Measurements from ENCODE around the gene SLC5A8.

The SLC5A8 gene

DNA sequence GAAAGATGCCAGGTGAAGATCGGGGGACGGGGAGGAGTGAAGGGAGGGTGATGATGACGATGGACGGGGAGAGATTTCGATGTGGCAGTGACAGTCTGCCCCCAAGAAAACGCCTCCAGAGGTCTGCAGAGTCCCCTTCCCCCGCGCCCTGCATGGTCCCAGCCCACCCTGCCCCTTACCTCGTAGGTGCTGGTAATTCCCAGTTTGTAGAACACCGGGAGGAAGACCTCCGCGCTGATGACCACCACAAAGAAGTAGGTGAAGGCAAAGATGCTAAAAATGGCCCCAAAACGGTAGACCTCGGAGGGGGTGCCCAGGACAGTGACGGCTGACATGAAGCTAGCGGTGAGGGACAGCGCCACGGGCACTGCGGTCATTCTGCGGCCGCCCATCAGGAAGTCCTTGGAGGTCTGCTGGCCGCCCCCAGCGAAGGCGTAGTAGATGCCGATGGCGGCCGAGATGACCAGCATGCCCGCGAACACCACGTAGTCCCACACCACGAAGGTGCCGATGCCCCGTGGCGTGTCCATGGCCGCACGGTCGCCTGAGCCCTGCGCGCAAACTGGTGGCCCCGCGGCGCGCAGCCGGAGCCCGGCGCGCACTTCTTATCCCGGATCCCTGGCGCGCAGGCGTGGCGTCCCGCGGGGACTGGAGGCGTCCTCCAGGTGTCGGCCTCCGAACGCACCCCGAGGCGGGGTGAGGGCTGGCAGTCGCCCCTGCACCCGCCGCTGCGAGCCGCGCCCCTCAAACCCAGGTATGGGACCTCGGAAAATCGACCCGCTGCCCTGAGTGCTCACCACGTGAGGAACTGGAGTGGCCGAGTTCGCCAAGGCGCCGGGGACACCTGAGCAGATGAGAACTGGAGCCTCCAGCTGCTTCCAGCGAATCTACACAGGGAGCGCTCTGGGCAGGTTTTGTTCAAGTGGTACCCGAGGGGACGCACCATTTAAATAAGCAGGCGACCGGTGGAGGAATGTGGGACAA, at the start of gene SLC5A8:
SLC5A8 (minus strand) TSS at position 920 of the 984 bp plus-strand sequence; CDS start at position 530, 390 bp downstream.
- DNase-seq (ENCODE audit: low spot score), result no peak

DNA sequence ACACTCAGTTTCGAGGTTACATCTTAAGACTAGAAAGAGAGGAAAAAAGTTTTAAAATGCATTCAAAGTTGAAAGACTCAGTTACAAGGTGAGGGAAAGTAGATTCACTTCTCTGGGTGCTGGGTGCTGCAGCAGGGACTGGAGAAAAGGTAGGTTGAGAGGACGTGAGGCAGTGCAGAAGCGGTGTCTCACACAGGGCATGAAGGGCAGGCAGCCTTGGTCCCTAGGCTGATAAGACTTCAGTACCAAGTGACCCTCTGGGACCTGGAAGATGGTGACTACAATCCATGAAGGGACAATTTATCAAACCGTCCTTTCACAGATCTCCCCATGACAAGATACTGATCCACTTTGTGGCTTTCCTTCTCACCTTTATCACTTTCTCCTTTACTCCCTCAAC, 47.3 kb upstream of the SLC5A8 start:
- DNase-seq (ENCODE audit: low spot score), result no peak

GRCh38 chr12:101256266-101256665, 46.2 kb upstream of the SLC5A8 start:
- DNase-seq (ENCODE audit: low spot score), result no peak

GRCh38 chr12:101243616-101244015, 33.6 kb upstream of the SLC5A8 start:
- DNase-seq (ENCODE audit: low spot score), result no peak

DNA sequence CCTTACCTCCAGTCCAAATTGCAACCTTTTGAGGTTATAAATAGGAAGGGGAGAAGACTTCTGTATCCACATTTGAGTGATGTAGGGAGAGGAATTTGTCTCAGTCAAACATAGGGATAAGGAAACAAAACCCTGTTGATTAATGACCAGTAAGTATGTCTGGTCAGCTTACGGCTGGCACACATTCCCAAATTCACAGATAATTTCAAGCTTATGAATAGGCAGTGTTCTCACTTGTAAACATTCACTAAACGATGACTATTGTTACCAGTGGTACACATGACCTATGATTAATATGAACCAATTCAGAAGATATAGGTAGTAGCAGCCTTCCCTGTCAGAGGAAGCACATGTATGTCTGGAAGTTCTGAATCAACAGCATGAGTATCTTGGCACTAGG, 33.0 kb upstream of the SLC5A8 start:
- no peak for DNase-seq (ENCODE audit: low spot score)

- no peak for DNase-seq (ENCODE audit: low spot score)
Measured at GRCh38 chr12:101238800-101239329, 28.8 kb upstream of the SLC5A8 start.

- DNase-seq (ENCODE audit: low spot score), result no peak
Measured at GRCh38 chr12:101238306-101238705, 28.3 kb upstream of the SLC5A8 start.

DNA sequence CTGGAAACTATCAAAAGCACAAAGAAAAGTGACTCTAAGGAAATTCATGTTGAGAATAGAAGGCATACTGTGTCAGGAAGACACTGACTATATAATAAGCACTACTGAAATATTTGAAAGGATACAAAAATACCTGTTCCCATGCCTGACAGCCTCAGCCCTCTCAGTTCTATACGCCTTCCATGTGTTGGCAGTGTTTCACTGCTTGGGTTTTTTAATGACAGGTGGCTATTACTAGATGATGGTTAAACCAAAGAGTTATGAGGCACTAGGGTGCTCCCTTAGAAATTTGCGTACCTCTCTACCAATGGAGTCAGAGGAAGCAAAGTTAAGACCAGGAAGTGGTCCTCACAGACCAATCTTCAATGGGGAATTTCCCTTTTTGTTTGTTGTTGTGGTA, 25.6 kb upstream of the SLC5A8 start:
- no peak for DNase-seq (ENCODE audit: low spot score)

GRCh38 chr12:101231636-101232035, 21.6 kb upstream of the SLC5A8 start:
- DNase-seq (ENCODE audit: low spot score), result no peak

DNA sequence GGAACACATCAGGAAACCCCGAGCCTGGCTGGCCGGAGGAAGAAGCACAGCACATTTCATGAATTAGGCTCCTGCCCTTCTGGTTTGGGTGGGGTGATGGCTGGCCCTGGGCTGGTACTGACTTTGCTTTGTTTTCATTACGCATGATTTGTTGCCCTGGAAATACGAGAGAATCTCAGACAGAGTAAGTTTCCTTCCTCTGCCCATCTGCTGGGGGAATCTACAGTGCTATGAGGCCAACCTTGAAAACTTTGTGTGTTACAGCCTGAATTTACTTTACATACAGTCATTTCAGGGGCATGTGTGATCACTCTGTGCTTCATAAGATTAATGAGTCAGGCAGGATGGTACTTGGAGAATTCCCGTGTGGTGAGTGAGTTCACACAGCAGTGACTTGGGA, 20.5 kb upstream of the SLC5A8 start:
- DNase-seq (ENCODE audit: low spot score), result no peak

GRCh38 chr12:101229841-101230241, 19.8 kb upstream of the SLC5A8 start:
- no peak for DNase-seq (ENCODE audit: low spot score)

- no peak for DNase-seq (ENCODE audit: low spot score)
Measured at GRCh38 chr12:101221301-101221700, 11.3 kb upstream of the SLC5A8 start.

DNA sequence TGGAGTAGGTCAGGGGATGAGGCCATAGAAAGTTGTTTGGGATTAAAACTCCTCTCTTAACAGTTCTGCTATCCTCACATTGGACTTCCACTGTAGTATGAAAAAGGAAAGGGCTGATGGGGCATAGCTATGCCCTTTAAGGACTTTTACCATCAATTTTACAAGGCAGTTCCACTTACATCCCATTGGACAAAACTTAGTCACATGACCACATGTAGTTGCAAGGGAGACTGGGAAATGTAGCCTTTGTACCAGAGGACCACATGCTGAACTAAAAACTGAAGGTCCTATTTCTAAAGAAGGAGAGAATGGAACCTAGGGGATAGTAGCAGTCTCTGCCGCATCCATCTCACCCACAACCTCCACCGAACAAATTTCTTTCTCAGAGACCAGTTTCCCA, 6.8 kb upstream of the SLC5A8 start:
- no peak for DNase-seq (ENCODE audit: low spot score)

DNA sequence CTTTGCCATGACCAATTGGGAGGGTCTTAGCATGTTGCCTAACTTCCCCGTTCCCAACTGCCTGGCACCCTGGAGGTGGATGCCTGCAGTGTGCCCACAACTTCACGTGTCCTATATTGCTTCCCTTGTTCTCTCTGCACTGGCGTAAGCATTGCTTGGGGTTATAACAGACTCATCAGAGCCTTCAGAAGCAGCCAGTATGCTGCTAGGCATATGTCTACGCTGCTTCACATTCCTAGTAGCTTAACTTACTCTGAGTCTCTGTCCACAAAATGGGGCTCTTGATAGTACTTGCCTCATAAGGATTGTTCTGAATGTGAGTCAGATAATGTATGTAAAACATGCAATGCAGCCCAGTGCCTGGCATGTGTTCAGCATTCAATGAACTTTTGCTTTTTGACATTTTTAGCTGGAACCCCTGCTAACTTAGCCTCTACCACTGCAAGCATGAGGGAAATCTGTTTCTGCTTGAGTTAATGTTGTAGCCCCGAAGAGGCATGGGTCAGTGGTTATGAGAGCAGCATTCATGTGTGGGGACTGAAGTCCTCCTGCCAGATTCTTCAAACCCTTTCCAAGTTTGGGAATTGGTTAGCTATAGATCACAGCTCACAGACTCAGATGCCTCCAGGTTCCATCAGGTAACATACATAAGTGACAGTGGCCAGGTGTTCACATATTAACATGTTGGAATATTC, 2.8 kb downstream of the SLC5A8 start:
- no peak for DNase-seq (ENCODE audit: low spot score)

- no peak for DNase-seq (ENCODE audit: low spot score)
Measured at GRCh38 chr12:101204602-101205304, 5.3 kb downstream of the SLC5A8 start.

DNA sequence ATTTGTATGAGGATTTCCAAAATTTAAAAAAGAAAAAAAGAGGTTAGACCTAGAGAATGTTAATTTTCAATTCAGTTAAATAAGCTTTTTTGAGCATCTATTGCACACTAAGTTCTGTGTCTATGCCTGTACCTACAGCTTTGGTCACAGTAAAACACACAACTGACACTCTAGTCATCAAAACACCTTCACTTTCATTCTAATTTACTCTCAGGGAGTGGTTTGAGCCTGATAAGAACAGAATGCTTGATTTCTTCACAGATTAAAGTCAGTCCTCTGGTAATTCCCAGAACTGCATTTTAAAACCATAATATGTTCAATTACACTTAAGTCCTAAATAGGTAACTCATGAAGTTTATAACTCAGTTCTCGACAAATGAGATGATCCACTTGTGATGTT, 9.2 kb downstream of the SLC5A8 start:
- no peak for DNase-seq (ENCODE audit: low spot score)

- DNase-seq (ENCODE audit: low spot score), result no peak
Measured at GRCh38 chr12:101200145-101200544, 9.9 kb downstream of the SLC5A8 start.

DNA sequence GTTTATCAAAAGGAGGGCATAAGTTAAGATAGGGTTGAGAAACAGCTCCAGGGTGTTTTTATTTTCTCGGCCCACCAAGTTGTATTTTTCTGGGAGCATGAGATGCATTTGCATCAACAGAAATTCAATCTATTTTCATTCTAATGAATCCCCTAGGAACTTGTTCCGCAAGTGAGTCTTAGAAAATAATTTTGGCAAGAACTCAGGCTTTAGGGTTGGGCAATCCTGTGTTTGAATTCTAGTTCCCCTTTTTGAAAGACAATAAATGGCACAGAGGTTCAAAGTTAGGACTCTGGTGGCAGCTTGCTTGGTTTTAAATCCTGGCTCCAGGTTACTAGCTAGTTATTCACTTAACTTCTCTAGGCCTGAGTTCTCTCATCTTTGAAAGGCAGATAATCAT, 23.7 kb downstream of the SLC5A8 start:
- no peak for DNase-seq (ENCODE audit: low spot score)

DNA sequence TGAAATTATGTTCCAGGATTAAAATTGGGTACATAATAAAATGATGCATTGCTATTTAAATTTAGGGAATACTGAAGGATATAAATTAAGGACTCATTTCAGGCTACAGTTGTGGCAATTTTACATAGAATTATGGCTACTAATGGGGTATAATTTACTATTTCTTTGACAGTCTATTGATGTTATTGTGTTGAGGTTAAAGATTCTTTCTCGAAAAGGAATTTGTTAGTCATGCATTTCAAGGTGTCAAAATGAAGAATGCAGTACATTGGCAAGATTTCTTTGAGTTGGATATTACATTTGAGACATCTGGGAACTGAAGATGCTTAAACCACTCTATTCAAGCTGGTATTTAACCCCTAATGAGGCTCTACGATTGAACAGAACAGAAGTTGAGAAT, 28.3 kb downstream of the SLC5A8 start:
- no peak for DNase-seq (ENCODE audit: low spot score)

GRCh38 chr12:101174541-101174940, 35.5 kb downstream of the SLC5A8 start:
- no peak for DNase-seq (ENCODE audit: low spot score)

DNA sequence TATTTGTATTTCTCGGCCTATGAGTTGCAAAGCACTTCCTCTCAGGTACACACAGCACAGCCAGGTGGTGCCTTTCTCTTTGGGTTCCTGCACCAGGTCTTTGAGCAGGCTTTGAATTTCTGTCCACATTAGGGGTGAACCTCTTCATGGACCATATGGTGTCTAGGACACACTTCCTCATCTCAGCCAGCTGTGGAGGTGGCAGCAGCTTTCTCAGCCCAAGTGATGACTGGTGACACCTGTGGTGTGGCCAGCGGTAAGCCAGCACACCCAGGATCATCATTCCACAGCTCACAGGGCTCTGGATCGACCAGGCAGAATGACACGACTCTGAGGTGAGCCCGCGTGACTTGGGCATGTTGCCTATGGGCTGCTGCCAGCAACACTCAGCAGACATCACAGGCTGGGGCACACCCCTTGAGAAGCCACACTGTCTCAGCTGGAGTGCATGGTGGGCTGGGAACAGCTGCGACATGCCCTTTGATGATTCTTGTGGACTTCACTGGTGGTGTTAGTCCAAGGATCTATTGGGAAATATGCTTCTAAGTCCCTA, 36.8 kb downstream of the SLC5A8 start:
- DNase-seq (ENCODE audit: low spot score), result no peak

DNA sequence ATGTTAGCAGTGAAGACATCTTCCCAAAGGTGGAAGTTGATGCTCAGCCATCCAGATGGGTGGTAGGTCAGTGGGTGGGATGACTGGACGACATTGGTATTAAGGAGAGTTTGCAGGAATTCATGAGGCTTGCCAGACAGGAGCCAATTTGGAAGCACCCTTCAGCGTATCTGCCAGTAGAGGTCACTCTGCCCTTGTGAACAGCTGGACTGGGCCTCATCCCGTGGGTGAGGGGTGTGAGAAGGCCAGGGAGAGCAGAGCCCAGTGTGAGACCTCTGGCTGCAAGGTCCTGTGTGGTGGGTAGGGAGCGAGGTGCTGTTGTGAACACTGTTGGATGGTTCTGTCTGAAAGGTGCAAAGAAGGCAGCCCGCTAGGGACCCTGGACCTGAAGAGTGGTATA, 37.7 kb downstream of the SLC5A8 start:
- no peak for DNase-seq (ENCODE audit: low spot score)

All from hematopoietic multipotent progenitor cell treated with erythropoietin and hydrocortisone succinate and interleukin-3 and kit ligand, for 17 days (in vitro differentiated cells).